Measurements from ENCODE around the gene NCAM1. TPM values are rescaled to one million over a fixed set of nuclear protein-coding genes. Genes with fewer than 3 reads are reported as not detected.
A peak's percentile ranks its signal among the peaks of the same experiment; 100 is the strongest.
"Not testable (repeated sequence)": the region's sequence is repeated elsewhere in the genome, so short reads cannot be mapped to it uniquely, and the experiment has no call there.

NCAM1 gene
- total RNA-seq, result 10 to 100 TPM; 42.0 to 69.2 TPM

- ATAC-seq (ENCODE audit: insufficient number of reproducible peaks, low FRiP score, low read depth) (no peak), DNase-seq (ENCODE audit: low spot score) (peak; percentile 5)
- Histone ChIP-seq H3K9me3 (no peaks in the 10 kb centered on the region), H3K4me1 (ENCODE audit: control insufficient read depth in 1 of 2, low read depth in 2 of 2) (peaks cover 0 to 5% of the 10 kb centered on the region in 2 donors), H3K27ac (peak within 1 kb of the TSS; percentile 30 to 55), H3K4me3 (peak within 1 kb of the TSS; percentile 89), H3K36me3 (no peaks in the 10 kb centered on the region), H3K27me3 (replicated peaks; ENCODE audit: insufficient read depth) (no peaks in the 10 kb centered on the region)
- TF ChIP-seq CTCF (IDR thresholded peaks at IDR 0.05), result no peak
Measured at GRCh38 chr11:112961146-112961668, at the start of gene NCAM1. Gene NCAM1 (plus strand): TSS chr11:112961420.

- Histone ChIP-seq H3K27me3 (replicated peaks; ENCODE audit: insufficient read depth) (no peaks in the 10 kb centered on the region), H3K4me1 (ENCODE audit: control insufficient read depth in 1 of 2, low read depth in 2 of 2) (no peaks in the 10 kb centered on the region), H3K27ac (no peak overlapping the region), H3K9me3 (no peaks in the 10 kb centered on the region), H3K4me3 (no peak overlapping the region), H3K36me3 (no peaks in the 10 kb centered on the region)
- no peak for TF ChIP-seq CTCF (IDR thresholded peaks at IDR 0.05)
- ATAC-seq (ENCODE audit: insufficient number of reproducible peaks, low FRiP score, low read depth) (no peak), DNase-seq (ENCODE audit: low spot score) (no peak)
Measured at GRCh38 chr11:112922606-112923005, 38.6 kb upstream of the NCAM1 start.

GRCh38 chr11:112924836-112925235 is 36.4 kb upstream of the NCAM1 start:
- not testable (repeated sequence) for ATAC-seq (ENCODE audit: insufficient number of reproducible peaks, low FRiP score, low read depth); H3K27me3 ChIP-seq (replicated peaks; ENCODE audit: insufficient read depth); H3K4me3 ChIP-seq; H3K27ac ChIP-seq; H3K4me1 ChIP-seq (ENCODE audit: control insufficient read depth in 1 of 2, low read depth in 2 of 2); H3K9me3 ChIP-seq; H3K36me3 ChIP-seq; DNase-seq (ENCODE audit: low spot score)

GRCh38 chr11:112925516-112926310 is 35.5 kb upstream of the NCAM1 start:
- no peak for ATAC-seq (ENCODE audit: insufficient number of reproducible peaks, low FRiP score, low read depth)
- Histone ChIP-seq H3K9me3 (no peaks in the 10 kb centered on the region), H3K4me1 (ENCODE audit: control insufficient read depth in 1 of 2, low read depth in 2 of 2) (no peaks in the 10 kb centered on the region), H3K27me3 (replicated peaks; ENCODE audit: insufficient read depth) (no peaks in the 10 kb centered on the region), H3K4me3 (no peak overlapping the region), H3K27ac (no peak overlapping the region), H3K36me3 (no peaks in the 10 kb centered on the region)
- no peak for DNase-seq (ENCODE audit: low spot score)
- TF ChIP-seq CTCF (IDR thresholded peaks at IDR 0.05), result no peak

GRCh38 chr11:112928136-112928535 is 33.1 kb upstream of the NCAM1 start:
- ATAC-seq (ENCODE audit: insufficient number of reproducible peaks, low FRiP score, low read depth), result no peak
- no peak for DNase-seq (ENCODE audit: low spot score)
- no peaks in the 10 kb centered on the region for H3K4me1 ChIP-seq (ENCODE audit: control insufficient read depth in 1 of 2, low read depth in 2 of 2)
- no peak overlapping the region for H3K27ac ChIP-seq
- H3K27me3 ChIP-seq (replicated peaks; ENCODE audit: insufficient read depth), result no peaks in the 10 kb centered on the region
- no peaks in the 10 kb centered on the region for H3K9me3 ChIP-seq
- no peak overlapping the region for H3K4me3 ChIP-seq
- no peaks in the 10 kb centered on the region for H3K36me3 ChIP-seq
- TF ChIP-seq CTCF (IDR thresholded peaks at IDR 0.05), result no peak

Measured in thoracic aorta (tissue), 2 donors.